Fibroblast of villous mesenchyme (primary cell): Measurements from ENCODE around the gene SDC3. TPM values are rescaled to one million over a fixed set of nuclear protein-coding genes. Genes with fewer than 3 reads are reported as not detected.

Experiments
- DNase-seq: peaks from one replicate; pipeline ENCODE4 v3.0.0-alpha.2; 2010; ENCODE audit warnings: low read depth
- H3K4me3 ChIP-seq: 2 replicates; pipeline ENCODE4 v1.5.1; 2011; ENCODE audit warnings: low read depth, mild to moderate bottlenecking, low read length
- CTCF ChIP-seq: IDR thresholded peaks from 2 replicates; pipeline ENCODE4 v1.5.1; 2012; ENCODE audit warnings: low read depth, mild to moderate bottlenecking, low read length; ENCODE audit not compliant: insufficient read depth
- total RNA-seq: library from RNA; depleted of rRNA; stranded (reverse); fragments of >200 nt; gene quantifications from 2 replicates; pipeline ENCODE4 v1.2.3, GENCODE V29; 2012

SDC3 gene
- total RNA-seq, 1 donor, result 16.8 TPM

GRCh38 chr1:30928789-30929134, 20.2 kb upstream of the SDC3 start:
- TF ChIP-seq CTCF, result no peak
- no peak for DNase-seq
- H3K4me3 ChIP-seq, result no peak overlapping the region

GRCh38 chr1:30928171-30928570, 19.6 kb upstream of the SDC3 start:
- no peak for DNase-seq
- no peak for TF ChIP-seq CTCF

GRCh38 chr1:30927448-30927847, 18.9 kb upstream of the SDC3 start:
- TF ChIP-seq CTCF, result no peak
- no peak overlapping the region for H3K4me3 ChIP-seq
- DNase-seq, result no peak

More at GRCh38 chr1:30928171-30928570, 19.6 kb upstream of the SDC3 start:
- no peak overlapping the region for H3K4me3 ChIP-seq

- DNase-seq, result no peak
- TF ChIP-seq CTCF, result no peak
- H3K4me3 ChIP-seq, result no peak overlapping the region
Observed at GRCh38 chr1:30923597-30923996, 15.0 kb upstream of the SDC3 start.

- DNase-seq, result peak; percentile 34
- no peak overlapping the region for H3K4me3 ChIP-seq
- TF ChIP-seq CTCF, result no peak
Observed at GRCh38 chr1:30920827-30921226, 12.3 kb upstream of the SDC3 start.

- H3K4me3 ChIP-seq, result no peak overlapping the region
- peak; percentile 8 for TF ChIP-seq CTCF
- DNase-seq, result peak; percentile 83
Observed at GRCh38 chr1:30919025-30919881, 10.7 kb upstream of the SDC3 start.

- DNase-seq, result no peak
- H3K4me3 ChIP-seq, result no peak overlapping the region
- no peak for TF ChIP-seq CTCF
Observed at GRCh38 chr1:30916296-30916695, 7.7 kb upstream of the SDC3 start.
